Right renal pelvis (tissue), 4 donors: ENCODE results near the gene RPTOR. TPM values are rescaled to one million over a fixed set of nuclear protein-coding genes. Genes with fewer than 3 reads are reported as not detected.

ENCODE experiments used
- DNase-seq, 4 donors: peaks; one replicate each; pipeline ENCODE4 v3.0.0-alpha.2; 2013; ENCODE audit warnings: low read depth in 4 of 4, low spot score in 3 of 4, missing footprints in 1 of 4
- polyA plus RNA-seq, 4 donors: library from polyadenylated mRNA; unstranded; fragments of 120-200 nt; gene quantifications; one replicate each; pipeline ENCODE4 v1.2.1, GENCODE V29; 2013; ENCODE audit not compliant: insufficient read length in 4 of 4

RPTOR gene
- polyA plus RNA-seq, 4 donors: 17.1 to 21.9 (median 19.5) TPM

DNA sequence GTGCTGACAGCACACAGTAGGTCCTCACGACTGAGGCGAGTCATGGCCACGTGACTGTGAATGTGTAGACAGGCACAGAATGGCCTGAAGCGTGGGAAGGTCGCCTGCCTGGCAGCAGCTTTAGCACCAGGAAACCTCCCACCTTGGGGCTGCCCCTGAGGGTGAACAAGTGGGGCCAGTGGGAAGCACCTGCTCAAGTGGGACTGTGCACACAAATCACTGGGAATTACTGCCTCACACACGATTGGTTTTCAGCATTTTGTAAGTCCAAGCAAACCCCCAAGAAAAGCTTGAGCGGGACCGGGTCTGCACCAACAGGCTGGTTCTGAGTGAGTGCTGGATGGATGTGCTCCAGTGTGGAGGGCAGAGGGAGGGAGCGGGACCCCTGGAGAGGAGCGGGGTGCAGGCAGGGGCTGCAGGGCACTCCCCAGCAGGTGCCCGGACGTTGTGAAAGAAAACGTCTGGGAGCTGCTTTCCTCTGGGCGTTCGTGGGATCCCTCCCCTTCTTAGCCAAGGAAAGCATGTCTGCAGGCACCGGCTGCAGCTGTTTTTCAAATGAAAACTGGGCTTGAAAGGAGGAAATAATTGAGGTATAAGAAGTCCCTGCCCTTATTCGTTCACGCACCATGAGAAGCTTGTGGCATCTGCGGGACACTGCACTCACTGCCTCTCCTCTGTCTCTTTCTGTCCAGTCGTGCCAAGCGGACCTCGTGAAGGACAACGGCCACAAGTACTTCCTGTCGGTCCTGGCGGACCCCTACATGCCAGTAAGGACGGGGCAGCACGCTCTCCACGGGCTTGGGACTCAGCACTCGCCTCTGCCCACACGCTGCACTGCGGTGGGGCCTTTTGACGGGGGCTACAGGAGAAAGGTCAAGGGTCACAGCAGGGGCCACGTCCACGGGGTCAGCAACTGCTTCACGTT, 335.3 kb downstream of the RPTOR start:
- DNase-seq: no peak

GRCh38 chr17:80880648-80880985, 336.0 kb downstream of the RPTOR start:
- no peak for DNase-seq

DNA sequence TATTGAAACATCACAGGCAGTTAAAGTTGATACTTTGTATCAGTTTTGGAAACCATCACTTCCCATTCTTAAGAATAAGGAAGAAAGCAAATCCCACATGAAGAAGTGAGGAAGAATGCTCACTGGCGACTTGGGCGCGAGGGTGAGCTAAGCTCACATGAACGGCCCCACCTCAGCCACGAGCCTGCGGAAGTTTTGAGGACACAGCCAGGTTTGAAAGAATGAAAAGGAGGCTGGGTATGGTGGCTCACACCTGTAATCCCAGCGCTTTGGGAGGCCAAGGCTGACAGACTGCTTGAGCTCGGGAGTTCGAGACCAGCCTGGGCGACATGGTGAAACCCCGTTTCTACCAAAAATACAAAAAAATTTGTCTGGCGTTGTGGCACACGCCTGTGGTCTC, 336.7 kb downstream of the RPTOR start:
- no peak for DNase-seq

DNA sequence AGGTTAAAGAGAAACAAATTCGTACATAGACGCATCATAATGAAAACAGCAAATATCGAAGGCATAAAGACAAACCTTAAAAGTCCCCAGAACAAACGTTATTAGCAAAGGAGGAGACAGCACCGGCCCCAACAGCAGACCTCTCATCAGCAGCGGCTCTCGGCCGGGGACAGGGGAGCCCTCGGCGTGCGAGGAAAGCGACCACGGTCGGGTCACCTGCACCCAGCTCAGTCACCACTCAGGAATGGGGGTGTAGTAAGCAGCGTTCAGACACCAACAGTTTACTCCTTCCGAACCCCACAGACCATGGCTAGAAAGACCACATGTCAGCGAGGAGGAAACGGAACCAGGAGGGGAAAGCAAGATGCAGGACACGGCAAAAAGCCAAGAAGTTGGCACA, 337.7 kb downstream of the RPTOR start:
- DNase-seq: no peak

- no peak for DNase-seq
Observed at GRCh38 chr17:80882926-80883685, 338.5 kb downstream of the RPTOR start.

- DNase-seq: no peak
Observed at GRCh38 chr17:80883831-80884735, 339.4 kb downstream of the RPTOR start.

DNA sequence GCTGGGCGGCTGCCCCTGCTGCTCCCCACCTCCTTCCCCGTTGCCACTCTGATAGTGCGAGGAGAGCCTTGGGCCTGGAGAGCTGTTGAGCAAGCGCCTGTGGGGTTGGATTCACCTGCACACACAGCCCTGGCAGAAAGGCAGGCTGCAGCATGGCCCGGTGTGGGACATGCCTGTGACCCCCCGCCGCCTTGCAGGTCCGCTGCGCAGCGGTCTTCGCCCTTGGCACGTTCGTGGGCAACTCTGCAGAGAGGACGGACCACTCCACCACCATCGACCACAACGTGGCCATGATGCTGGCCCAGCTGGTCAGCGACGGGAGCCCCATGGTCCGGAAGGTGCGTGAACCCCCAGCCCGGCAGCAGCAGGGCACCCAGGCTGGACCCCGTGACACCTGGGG, 340.2 kb downstream of the RPTOR start:
- DNase-seq: no peak

- no peak for DNase-seq
Observed at GRCh38 chr17:80885947-80886582, 341.4 kb downstream of the RPTOR start.

GRCh38 chr17:80886641-80887573, 342.3 kb downstream of the RPTOR start:
- no peak for DNase-seq

DNA sequence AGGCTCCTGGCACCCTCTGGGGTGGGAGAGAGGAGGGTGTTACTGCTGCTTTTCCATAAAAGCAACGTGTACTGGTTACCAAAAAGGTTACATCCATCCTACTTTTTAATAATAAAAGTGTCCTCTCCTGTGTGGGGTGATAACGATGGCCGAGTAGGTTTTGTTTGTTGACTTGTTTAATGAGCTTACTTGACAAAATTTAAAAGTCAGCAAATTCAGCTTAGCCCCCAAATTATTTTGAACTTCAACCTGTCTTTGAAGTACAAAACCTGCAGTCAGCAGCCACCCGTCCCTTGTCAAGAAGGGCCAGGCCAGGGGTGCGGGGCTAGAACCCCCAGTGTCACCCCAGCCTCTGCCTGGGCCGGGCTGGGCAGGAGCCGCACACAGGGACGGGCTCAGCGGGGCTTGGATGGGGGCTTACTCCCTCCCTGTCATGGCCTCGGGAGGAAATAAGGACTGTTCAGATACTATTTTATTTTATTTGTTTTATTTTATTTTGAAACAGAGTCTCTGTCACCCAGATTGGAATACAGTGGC, 343.1 kb downstream of the RPTOR start:
- DNase-seq: no peak

DNA sequence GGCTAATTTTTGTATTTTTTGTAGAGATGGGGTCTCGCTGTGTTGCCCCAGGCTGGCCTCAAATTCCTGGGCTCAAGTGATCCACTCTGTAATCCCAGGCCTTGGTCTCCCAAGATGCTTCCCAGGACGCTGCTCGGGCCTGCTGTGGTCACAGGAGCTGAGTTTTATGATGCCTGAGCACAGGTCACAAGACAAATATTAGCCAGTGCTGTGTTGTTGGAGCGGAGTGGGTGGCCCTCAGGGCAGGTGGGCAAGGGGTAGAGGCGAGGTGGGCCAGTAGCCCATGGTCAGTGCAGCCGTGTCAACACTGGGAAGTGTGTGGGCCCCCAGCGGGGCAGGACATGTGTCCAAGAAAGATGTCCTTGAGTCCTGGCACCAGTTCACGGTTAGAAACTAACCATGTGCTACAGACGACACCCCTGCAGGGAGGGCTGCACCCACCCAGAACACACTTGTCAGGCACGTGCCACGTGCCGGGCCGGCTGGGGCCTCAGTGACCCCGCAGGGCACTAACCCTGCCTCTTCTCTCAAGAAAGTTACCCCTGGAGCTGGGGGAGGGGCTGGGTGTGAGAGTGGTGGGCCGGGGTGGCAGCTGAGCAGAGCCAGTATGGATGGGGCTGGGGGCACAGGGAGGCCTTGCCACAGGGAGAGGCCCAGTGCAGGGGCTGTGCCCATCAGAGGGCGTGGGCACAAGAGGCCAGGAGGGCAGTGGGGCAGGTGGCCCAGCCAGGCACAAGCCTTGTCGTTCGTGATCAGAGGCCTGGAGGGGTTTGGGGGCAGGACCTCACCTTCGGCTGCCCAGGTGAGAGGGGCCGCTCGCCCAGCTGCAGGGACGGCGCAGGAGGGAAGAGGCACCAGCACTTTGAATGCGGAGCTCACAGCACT, 343.9 kb downstream of the RPTOR start:
- DNase-seq: no peak

DNA sequence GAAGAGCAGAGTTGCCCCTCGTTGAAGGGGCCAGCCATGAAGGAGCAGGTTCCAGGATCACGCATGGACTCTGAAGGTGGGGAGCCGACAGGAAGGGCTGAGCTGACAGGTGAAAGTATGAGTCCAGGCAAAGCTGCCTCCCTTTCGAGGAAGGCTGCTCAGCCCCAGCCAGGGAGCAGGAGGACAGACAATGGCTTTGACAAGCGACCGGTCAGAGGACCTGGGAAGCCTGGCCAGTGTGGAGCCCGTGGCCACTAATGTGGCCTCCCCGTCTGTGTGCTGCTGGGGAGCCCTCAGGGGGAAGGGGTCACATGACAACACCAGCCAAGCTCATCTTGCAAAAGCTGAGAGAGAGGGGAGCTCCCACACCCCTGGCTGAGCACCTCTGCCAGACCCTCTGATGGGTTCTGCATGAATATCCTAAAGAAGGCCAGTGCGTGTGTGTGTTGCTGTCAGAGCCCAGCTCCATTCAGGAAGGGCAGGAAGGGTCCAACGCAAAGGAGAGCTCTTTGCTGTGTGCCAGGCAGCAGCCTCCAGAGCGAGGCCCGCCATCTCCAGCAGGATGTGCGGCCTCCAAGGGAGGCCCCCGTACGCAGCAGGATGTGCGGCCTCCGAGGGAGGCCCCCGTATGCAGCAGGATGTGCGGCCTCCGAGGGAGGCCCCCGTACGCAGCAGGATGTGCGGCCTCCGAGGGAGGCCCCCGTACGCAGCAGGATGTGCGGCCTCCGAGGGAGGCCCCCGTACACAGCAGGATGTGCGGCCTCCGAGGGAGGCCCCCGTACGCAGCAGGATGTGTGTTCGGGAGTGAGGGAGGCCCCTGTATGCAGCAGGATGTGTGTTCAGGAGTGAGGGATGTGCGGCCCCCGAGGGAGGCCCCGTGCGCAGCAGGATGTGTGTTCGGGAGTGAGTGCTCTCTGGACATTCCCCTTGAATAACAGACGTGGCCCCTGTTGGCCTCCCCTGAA, 344.9 kb downstream of the RPTOR start:
- DNase-seq: no peak

DNA sequence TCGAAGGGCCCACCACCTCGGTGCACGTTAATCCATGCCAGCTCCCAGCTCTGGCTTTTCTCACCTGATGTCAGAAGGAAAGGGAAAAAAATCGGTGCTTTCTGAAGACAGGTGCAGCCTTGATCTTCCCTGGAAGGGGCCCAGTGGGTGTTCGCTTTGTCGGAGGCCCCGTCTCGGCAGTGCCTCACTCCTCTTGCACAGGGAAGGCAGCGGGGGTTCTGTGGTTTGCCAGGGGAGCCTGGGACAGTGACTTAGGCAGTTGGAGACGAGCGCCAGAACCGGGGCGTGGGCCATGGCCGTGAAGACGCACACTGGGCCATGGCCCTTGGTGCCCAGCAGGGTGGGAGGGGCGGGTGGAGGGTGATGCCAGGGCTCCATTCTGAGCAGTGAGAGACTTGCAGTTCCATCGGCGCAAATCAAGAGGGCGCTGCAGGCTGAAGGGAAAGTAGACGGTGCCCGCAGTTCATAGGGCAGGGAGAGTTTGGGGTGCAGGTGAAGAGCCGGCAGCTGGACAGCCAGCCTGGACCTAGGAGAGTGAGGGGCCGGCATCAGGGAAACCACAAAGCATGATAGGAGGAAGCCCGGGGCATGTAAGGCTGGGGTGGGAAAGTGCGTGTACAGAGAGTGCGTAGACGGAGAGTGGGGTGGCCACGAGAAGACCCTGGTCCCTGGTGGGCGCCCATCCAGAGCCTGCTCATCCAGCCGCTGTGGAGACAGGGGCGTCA, 345.7 kb downstream of the RPTOR start:
- no peak for DNase-seq

DNA sequence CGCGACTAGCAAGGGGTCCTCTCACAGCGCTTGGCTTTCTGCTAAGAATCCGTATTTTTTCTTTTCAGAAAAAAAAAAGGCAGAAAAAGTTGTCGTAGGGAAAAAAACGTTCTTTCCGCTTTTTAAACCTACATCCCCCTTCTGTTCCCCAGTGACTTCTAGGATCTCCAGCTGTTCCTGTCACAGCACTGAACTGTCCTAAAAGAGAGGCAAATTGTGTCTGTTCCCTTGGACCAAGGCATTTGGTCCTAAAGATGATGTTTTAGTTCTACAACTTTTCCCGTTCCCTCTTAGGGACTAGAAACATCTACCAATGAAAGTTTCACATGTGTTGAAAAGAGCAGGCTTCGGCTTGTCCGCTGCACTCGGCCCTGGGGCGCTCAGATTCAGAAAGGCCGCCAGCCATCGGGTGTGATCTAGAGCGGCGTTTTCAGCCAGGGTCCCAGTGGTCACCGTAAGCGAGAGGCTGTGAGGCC, 346.3 kb downstream of the RPTOR start:
- no peak for DNase-seq

GRCh38 chr17:80891397-80892018, 346.9 kb downstream of the RPTOR start:
- DNase-seq: no peak
